ENCODE measurements around the gene NAALADL1.
A peak's percentile ranks its signal among the peaks of the same experiment; 100 is the strongest.
"Not testable (repeated sequence)": the region's sequence is repeated elsewhere in the genome, so short reads cannot be mapped to it uniquely, and the experiment has no call there.

Gene NAALADL1

GRCh38 chr11:65013888-65014725, 44.2 kb downstream of the NAALADL1 start, which contains the start of gene ARL2:
Gene ARL2, plus strand, starts transcription at chr11:65014160. Its CDS starts 48 bp downstream, at chr11:65014208.
- peak; percentile 94 for DNase-seq (ENCODE audit: low spot score)

- DNase-seq (ENCODE audit: low spot score): peak; percentile 96
These were observed 45.0 kb downstream of the NAALADL1 start for GRCh38 chr11:65013130-65013887.

- DNase-seq (ENCODE audit: low spot score): no peak
These were observed 49.5 kb downstream of the NAALADL1 start for GRCh38 chr11:65008873-65009272.

- no peak for DNase-seq (ENCODE audit: low spot score)
These were observed 50.3 kb downstream of the NAALADL1 start for GRCh38 chr11:65008016-65008415.

- DNase-seq (ENCODE audit: low spot score): not testable (repeated sequence)
These were observed 54.4 kb downstream of the NAALADL1 start for GRCh38 chr11:65003968-65004367.

- peak; percentile 57 for DNase-seq (ENCODE audit: low spot score)
These were observed 55.1 kb downstream of the NAALADL1 start for GRCh38 chr11:65003282-65003681.

GRCh38 chr11:65002706-65003105, 55.6 kb downstream of the NAALADL1 start:
- DNase-seq (ENCODE audit: low spot score): no peak

- no peak for DNase-seq (ENCODE audit: low spot score)
These were observed 58.9 kb downstream of the NAALADL1 start for GRCh38 chr11:64999478-64999877.

- no peak for DNase-seq (ENCODE audit: low spot score)
These were observed 59.5 kb downstream of the NAALADL1 start for GRCh38 chr11:64998690-64999431.

- DNase-seq (ENCODE audit: low spot score): no peak
These were observed 60.2 kb downstream of the NAALADL1 start for GRCh38 chr11:64998141-64998540.

- DNase-seq (ENCODE audit: low spot score): peak; percentile 84
These were observed 61.5 kb downstream of the NAALADL1 start, which contains the start of gene BATF2 for GRCh38 chr11:64996710-64997380. Gene BATF2, minus strand, starts transcription at chr11:64996971. Its CDS starts 57 bp downstream, at chr11:64996914.

GRCh38 chr11:64996327-64996709, 62.0 kb downstream of the NAALADL1 start:
- DNase-seq (ENCODE audit: low spot score): no peak
